T-helper 2 cell treated with Interferon-gamma antibody and Interleukin-4, amounts not matched to agents 5 μg/mL and 100 μg/mL, for 36 hours (primary cell): ENCODE measurements around the gene SPHKAP.
"Not testable (repeated sequence)": the region's sequence is repeated elsewhere in the genome, so short reads cannot be mapped to it uniquely, and the experiment has no call there.

Experiments used
- DNase-seq: peaks from one replicate; pipeline ENCODE4 v3.0.0; 2021; ENCODE audit warnings: low spot score
- H3K27ac Mint-ChIP-seq: one replicate; pipeline ENCODE4 v1.8.0; 2021; ENCODE audit warnings: mild to moderate bottlenecking, mixed read lengths
- H3K27me3 Mint-ChIP-seq: one replicate; pipeline ENCODE4 v1.8.0; 2021; ENCODE audit warnings: low read depth, mixed read lengths
- H3K36me3 Mint-ChIP-seq: one replicate; pipeline ENCODE4 v1.8.0; 2021; ENCODE audit warnings: low read depth, mixed read lengths
- H3K4me1 Mint-ChIP-seq: one replicate; pipeline ENCODE4 v1.8.0; 2021; ENCODE audit warnings: low read depth, mixed read lengths
- H3K4me3 Mint-ChIP-seq: one replicate; pipeline ENCODE4 v1.8.0; 2022; ENCODE audit warnings: mild to moderate bottlenecking, moderate library complexity, mixed read lengths
- H3K9me3 Mint-ChIP-seq: one replicate; pipeline ENCODE4 v1.8.0; 2021; ENCODE audit warnings: mixed read lengths

The SPHKAP gene

GRCh38 chr2:228126401-228126800 is 55.1 kb downstream of the SPHKAP start:
- no peak overlapping the region for H3K4me3 Mint-ChIP-seq
- no peaks in the 10 kb centered on the region for H3K4me1 Mint-ChIP-seq
- H3K27me3 Mint-ChIP-seq = no peaks in the 10 kb centered on the region
- no peak for DNase-seq
- no peak overlapping the region for H3K27ac Mint-ChIP-seq
- no peaks in the 10 kb centered on the region for H3K36me3 Mint-ChIP-seq
- H3K9me3 Mint-ChIP-seq = peaks cover 5% of the 10 kb centered on the region

GRCh38 chr2:228118940-228119339 is 62.5 kb downstream of the SPHKAP start:
- Mint-ChIP-seq H3K9me3 (no peaks in the 10 kb centered on the region), H3K4me3 (no peak overlapping the region), H3K4me1 (no peaks in the 10 kb centered on the region), H3K27me3 (no peaks in the 10 kb centered on the region), H3K36me3 (no peaks in the 10 kb centered on the region), H3K27ac (no peak overlapping the region)
- DNase-seq = no peak

DNA sequence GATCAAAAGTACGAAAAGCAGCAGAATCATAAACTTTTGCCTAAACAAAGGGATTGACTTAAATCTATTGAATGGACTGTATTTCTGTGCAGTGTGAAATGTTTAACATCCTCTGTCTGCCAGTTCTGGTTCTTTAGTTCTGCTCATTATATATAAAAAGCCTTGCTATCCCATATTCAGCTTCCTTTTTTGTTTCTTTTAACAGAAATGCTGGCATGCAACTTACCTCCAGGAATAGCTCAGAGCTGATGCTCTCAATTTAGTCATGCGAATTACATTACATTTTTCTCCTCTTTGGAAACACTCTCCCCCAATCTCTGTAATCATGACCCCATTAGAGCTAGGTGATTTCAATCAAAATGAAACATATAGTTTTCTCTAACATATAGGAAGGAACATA is 73.6 kb downstream of the SPHKAP start:
- Mint-ChIP-seq H3K27ac (no peak overlapping the region), H3K27me3 (no peaks in the 10 kb centered on the region), H3K4me3 (no peak overlapping the region), H3K4me1 (no peaks in the 10 kb centered on the region), H3K36me3 (no peaks in the 10 kb centered on the region), H3K9me3 (peaks cover 5% of the 10 kb centered on the region)
- DNase-seq = no peak

- H3K27ac Mint-ChIP-seq = no peak overlapping the region
- H3K4me1 Mint-ChIP-seq = no peaks in the 10 kb centered on the region
- no peaks in the 10 kb centered on the region for H3K27me3 Mint-ChIP-seq
- no peak overlapping the region for H3K4me3 Mint-ChIP-seq
- DNase-seq = no peak
- peaks cover 9% of the 10 kb centered on the region for H3K9me3 Mint-ChIP-seq
- H3K36me3 Mint-ChIP-seq = no peaks in the 10 kb centered on the region
Observed at GRCh38 chr2:228105526-228106250, 75.8 kb downstream of the SPHKAP start.

- no peak for DNase-seq
- H3K4me3 Mint-ChIP-seq = no peak overlapping the region
- H3K36me3 Mint-ChIP-seq = no peaks in the 10 kb centered on the region
- H3K9me3 Mint-ChIP-seq = peaks cover 18% of the 10 kb centered on the region
- H3K4me1 Mint-ChIP-seq = no peaks in the 10 kb centered on the region
- no peaks in the 10 kb centered on the region for H3K27me3 Mint-ChIP-seq
- no peak overlapping the region for H3K27ac Mint-ChIP-seq
Observed at GRCh38 chr2:228104215-228104614, 77.3 kb downstream of the SPHKAP start.

GRCh38 chr2:228103379-228103778 is 78.1 kb downstream of the SPHKAP start:
- no peak overlapping the region for H3K27ac Mint-ChIP-seq
- H3K4me1 Mint-ChIP-seq = no peaks in the 10 kb centered on the region
- no peaks in the 10 kb centered on the region for H3K36me3 Mint-ChIP-seq
- H3K9me3 Mint-ChIP-seq = peaks cover 25% of the 10 kb centered on the region
- H3K27me3 Mint-ChIP-seq = no peaks in the 10 kb centered on the region
- DNase-seq = no peak
- no peak overlapping the region for H3K4me3 Mint-ChIP-seq

GRCh38 chr2:228102949-228103348 is 78.5 kb downstream of the SPHKAP start:
- Mint-ChIP-seq H3K4me3 (no peak overlapping the region), H3K9me3 (peaks cover 25% of the 10 kb centered on the region), H3K27ac (no peak overlapping the region), H3K36me3 (no peaks in the 10 kb centered on the region), H3K27me3 (no peaks in the 10 kb centered on the region), H3K4me1 (no peaks in the 10 kb centered on the region)
- no peak for DNase-seq

DNA sequence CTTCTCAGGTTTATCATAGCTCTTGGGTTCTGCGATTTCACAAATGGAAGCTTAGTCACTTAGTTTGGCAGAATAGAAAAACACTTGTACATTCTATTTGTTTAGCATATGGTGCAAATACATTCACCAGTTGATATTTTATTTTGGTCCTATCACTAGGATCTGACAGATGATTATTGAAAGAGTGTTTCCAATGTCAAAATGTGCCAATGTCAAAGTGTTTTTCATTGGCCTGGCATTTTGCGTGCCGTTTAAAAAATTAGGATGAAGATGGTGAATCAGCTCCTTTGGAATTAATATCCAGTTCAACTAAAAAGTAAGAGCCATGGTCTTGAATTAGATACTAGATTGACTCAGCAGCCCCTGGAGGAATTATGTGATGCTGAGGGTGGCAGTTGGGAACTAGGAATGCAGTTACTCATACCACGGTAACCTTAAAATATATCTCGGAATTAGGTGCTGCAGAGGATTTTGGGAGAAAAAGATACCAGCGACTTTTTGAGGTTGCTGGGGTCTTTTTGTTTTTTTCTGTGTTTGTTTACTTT is 87.0 kb downstream of the SPHKAP start:
- H3K4me3 Mint-ChIP-seq = no peak overlapping the region
- no peak overlapping the region for H3K27ac Mint-ChIP-seq
- H3K36me3 Mint-ChIP-seq = no peaks in the 10 kb centered on the region
- H3K27me3 Mint-ChIP-seq = no peaks in the 10 kb centered on the region
- H3K9me3 Mint-ChIP-seq = peaks cover 22% of the 10 kb centered on the region
- H3K4me1 Mint-ChIP-seq = no peaks in the 10 kb centered on the region
- no peak for DNase-seq

DNA sequence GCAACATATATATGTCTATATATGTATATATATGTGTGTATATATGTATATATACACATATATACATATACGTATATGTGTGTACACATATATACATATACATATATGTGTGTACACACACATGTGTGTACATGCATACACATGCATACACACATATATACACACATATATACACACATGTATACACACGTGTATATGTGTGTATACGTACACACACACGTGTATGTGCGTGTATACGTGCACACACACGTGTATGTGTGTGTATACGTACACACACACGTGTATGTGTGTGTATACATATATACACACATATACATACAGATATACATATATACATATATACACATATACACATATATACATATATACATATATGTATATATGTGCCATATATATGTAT is 89.4 kb downstream of the SPHKAP start:
- Mint-ChIP-seq H3K9me3 (peaks cover 14% of the 10 kb centered on the region), H3K27me3 (no peaks in the 10 kb centered on the region), H3K27ac (no peak overlapping the region), H3K4me3 (no peak overlapping the region), H3K36me3 (no peaks in the 10 kb centered on the region), H3K4me1 (no peaks in the 10 kb centered on the region)
- no peak for DNase-seq

- H3K27me3 Mint-ChIP-seq = no peaks in the 10 kb centered on the region
- no peak overlapping the region for H3K27ac Mint-ChIP-seq
- no peak for DNase-seq
- no peaks in the 10 kb centered on the region for H3K36me3 Mint-ChIP-seq
- no peaks in the 10 kb centered on the region for H3K4me1 Mint-ChIP-seq
- peaks cover 14% of the 10 kb centered on the region for H3K9me3 Mint-ChIP-seq
- H3K4me3 Mint-ChIP-seq = no peak overlapping the region
Observed at GRCh38 chr2:228086561-228086960, 94.9 kb downstream of the SPHKAP start.

- DNase-seq = no peak
- Mint-ChIP-seq H3K27me3 (no peaks in the 10 kb centered on the region), H3K36me3 (no peaks in the 10 kb centered on the region), H3K4me3 (no peak overlapping the region), H3K4me1 (no peaks in the 10 kb centered on the region), H3K9me3 (peaks cover 3% of the 10 kb centered on the region), H3K27ac (no peak overlapping the region)
Observed at GRCh38 chr2:228084717-228085116, 96.8 kb downstream of the SPHKAP start.

- DNase-seq = no peak
- Mint-ChIP-seq H3K27me3 (no peaks in the 10 kb centered on the region), H3K36me3 (no peaks in the 10 kb centered on the region), H3K4me3 (no peak overlapping the region), H3K9me3 (peaks cover 8% of the 10 kb centered on the region), H3K4me1 (no peaks in the 10 kb centered on the region), H3K27ac (no peak overlapping the region)
Observed at GRCh38 chr2:228083131-228083530, 98.4 kb downstream of the SPHKAP start.

DNA sequence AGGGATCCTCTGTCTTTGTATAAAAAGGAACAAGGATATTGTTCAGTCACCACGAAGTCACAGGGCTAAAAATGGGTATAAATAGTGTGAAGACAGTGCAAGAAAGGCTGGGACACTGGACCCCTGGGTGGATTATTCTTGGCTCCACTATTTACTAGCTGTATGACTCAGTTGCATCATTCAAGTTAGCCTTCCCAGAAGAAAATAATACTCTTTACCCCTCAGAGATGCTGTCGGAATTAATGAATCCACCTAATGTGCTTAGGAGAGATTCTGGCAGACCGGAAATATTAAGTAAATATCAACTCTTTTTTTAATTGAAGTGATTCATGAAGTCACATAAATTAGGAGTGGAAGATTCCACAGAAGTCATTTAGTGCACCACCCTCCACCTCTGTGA is 98.9 kb downstream of the SPHKAP start:
- Mint-ChIP-seq H3K4me3 (no peak overlapping the region), H3K27me3 (no peaks in the 10 kb centered on the region), H3K36me3 (no peaks in the 10 kb centered on the region), H3K4me1 (no peaks in the 10 kb centered on the region), H3K27ac (no peak overlapping the region), H3K9me3 (peaks cover 11% of the 10 kb centered on the region)
- DNase-seq = no peak

GRCh38 chr2:228079194-228079593 is 102.3 kb downstream of the SPHKAP start:
- Mint-ChIP-seq H3K36me3 (no peaks in the 10 kb centered on the region), H3K27me3 (no peaks in the 10 kb centered on the region), H3K4me3 (no peak overlapping the region), H3K27ac (no peak overlapping the region), H3K4me1 (no peaks in the 10 kb centered on the region), H3K9me3 (peaks cover 11% of the 10 kb centered on the region)
- DNase-seq = no peak

DNA sequence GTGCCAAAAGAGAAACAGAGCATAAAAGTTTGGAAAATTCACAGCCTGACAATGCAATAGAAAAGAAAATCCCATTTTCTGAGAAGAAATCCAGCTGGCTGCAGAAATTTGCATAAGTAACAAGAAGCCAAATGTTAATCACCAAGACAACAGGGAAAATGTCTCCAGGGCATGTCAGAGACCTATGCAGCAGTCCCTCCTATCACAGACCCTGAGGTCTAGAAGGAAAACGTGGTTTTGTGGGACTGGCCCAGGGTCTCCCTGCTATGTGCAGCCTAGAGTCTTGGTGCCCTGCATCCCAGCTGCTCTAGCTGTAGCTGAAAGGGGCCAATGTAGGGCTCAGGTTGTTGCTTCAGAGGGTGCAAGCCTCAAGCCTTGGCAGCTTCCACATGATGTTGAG is 104.8 kb downstream of the SPHKAP start:
- not testable (repeated sequence) for DNase-seq, H3K27me3 Mint-ChIP-seq, H3K36me3 Mint-ChIP-seq, H3K27ac Mint-ChIP-seq, H3K4me1 Mint-ChIP-seq, H3K4me3 Mint-ChIP-seq
- H3K9me3 Mint-ChIP-seq = peaks cover 11% of the 10 kb centered on the region
